Lower leg skin (tissue), 4 donors: ENCODE results near the gene SLC27A2. TPM values are rescaled to one million over a fixed set of nuclear protein-coding genes. Genes with fewer than 3 reads are reported as not detected.

Experiments
- DNase-seq, 2 donors: peaks; one replicate each; pipeline ENCODE4 v3.0.0-alpha.2; 2019; ENCODE audit warnings: low spot score in 2 of 2
- H3K4me3 ChIP-seq: fragments of 200-600 bp; sonication (generic); 2 replicates; pipeline ENCODE4 v1.5.1; 2017; ENCODE audit warnings: mild to moderate bottlenecking, low read depth; ENCODE audit not compliant: poor library complexity, severe bottlenecking
- CTCF ChIP-seq, 3 donors: fragments of 450-650 bp; IDR thresholded peaks; one replicate each; pipeline ENCODE4 v1.5.1; 2016; ENCODE audit warnings: antibody characterized with exemption in 3 of 3, mild to moderate bottlenecking in 3 of 3, moderate library complexity in 2 of 3
- POLR2A ChIP-seq, 2 donors: fragments of 450-650 bp; IDR thresholded peaks; one replicate each; pipeline ENCODE4 v1.6.1; 2016 to 2017; ENCODE audit warnings: antibody characterized with exemption in 2 of 2, mild to moderate bottlenecking in 1 of 2, moderate library complexity in 1 of 2
- WGBS, 2 donors: methylation state at CpG; one replicate each; pipeline ENCODE4 v1.1.5; 2018; 5-methylcytosine and 5-hydroxymethylcytosine counted together
- intact Hi-C: fragments of 100-400 bp; cut with DNase I; formaldehyde crosslinking; loops from one replicate; pipeline ENCODE4 v1.15.0; 2023; ENCODE audit warnings: low total_unique reads
- total RNA-seq, 4 donors: library from RNA; depleted of rRNA; stranded (reverse); fragments of >200 nt; gene quantifications; one replicate each; pipeline ENCODE4 v1.1.0, GENCODE V29; 2016

SLC27A2 gene
- total RNA-seq, 4 donors from 2014 or later, result 0.53 to 4.1 (median 1.3) TPM

GRCh38 chr15:50183112-50183794 is 1.3 kb downstream of the SLC27A2 start:
- intact Hi-C loops, result no loop called here
- no peak for DNase-seq
- no peak overlapping the region for H3K4me3 ChIP-seq
- WGBS, 2 donors, result 73 to 82% methylated on average over 2 of the region's 2 CpGs
- TF ChIP-seq POLR2A (IDR thresholded peaks at IDR 0.05) (no peak), CTCF (IDR thresholded peaks at IDR 0.05) (no peak)

DNA sequence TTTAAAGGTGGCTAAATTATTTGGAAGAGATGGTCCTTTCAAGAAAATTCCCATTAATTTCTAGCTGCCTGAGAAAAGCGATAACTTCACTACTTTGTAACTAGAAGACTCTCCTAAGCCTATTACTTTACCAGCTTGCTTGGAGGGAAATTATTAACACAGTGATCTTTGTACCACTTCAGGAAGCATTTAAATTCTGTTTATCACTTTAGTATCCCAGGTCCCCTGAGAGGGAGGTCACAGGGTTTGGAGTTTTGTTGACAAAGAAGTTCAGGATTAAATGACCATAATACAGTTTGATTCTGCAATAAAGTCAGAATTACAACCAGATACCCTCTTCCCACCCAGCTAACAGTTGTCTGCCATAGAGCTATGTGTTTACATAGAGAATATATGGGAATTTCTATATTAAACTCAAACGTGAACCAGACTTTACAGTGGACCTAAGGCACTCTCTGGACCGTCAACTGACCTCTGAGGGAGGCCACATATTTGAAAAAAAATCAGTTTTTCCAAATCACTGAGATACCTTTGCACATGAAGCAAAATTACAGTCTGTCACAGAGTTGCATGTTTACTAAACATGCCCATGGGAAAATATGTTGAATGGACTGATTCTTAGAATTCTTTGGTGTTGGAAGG is 3.0 kb downstream of the SLC27A2 start:
- 51 to 61% methylated on average over 3 of the region's 3 CpGs for WGBS, 2 donors
- intact Hi-C loops, result no loop called here
- no peak overlapping the region for H3K4me3 ChIP-seq

GRCh38 chr15:50186090-50186489 is 4.1 kb downstream of the SLC27A2 start:
- no peak for DNase-seq
- H3K4me3 ChIP-seq, result no peak overlapping the region
- WGBS, 2 donors, result 96 to 99% methylated on average over 4 of the region's 4 CpGs
- TF ChIP-seq POLR2A (IDR thresholded peaks at IDR 0.05) (no peak), CTCF (IDR thresholded peaks at IDR 0.05) (no peak)
- intact Hi-C loops, result no loop called here

More for the DNA sequence above, 3.0 kb downstream of the SLC27A2 start:
- no peak for DNase-seq
- no peak for TF ChIP-seq CTCF (IDR thresholded peaks at IDR 0.05)
- no peak for TF ChIP-seq POLR2A (IDR thresholded peaks at IDR 0.05)

GRCh38 chr15:50186752-50187151 is 4.8 kb downstream of the SLC27A2 start:
- TF ChIP-seq POLR2A (IDR thresholded peaks at IDR 0.05) (no peak), CTCF (IDR thresholded peaks at IDR 0.05) (no peak)
- 81 to 82% methylated on average over 1 of the region's 1 CpG for WGBS, 2 donors
- no peak for DNase-seq
- H3K4me3 ChIP-seq, result no peak overlapping the region
- intact Hi-C loops, result no loop called here

DNA sequence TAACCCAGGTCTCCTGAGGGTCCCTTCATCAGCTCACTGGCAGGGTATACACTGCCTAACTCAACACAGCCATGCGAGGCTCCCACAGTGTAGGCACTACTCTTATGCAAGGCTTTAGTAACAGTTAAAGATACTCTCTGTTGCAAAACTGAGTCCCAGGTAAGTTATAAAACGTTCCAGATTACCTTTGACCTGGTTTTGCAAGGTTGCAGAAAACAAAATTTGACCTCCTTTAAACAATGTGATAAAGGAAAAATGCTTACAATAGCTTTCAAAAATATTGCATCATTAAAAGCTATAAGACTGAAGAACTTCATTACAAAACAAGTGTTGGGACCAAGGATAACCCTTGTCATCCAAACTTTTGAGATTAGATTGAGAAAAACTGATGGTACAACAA is 5.5 kb downstream of the SLC27A2 start:
- H3K4me3 ChIP-seq, result no peak overlapping the region
- DNase-seq, result no peak
- WGBS, 2 donors, result 71 to 74% methylated on average over 2 of the region's 2 CpGs
- intact Hi-C loops, result no loop called here
- TF ChIP-seq POLR2A (IDR thresholded peaks at IDR 0.05), result no peak
- TF ChIP-seq CTCF (IDR thresholded peaks at IDR 0.05), result no peak
